ENCODE data around the gene HSPB9. TPM values are rescaled to one million over a fixed set of nuclear protein-coding genes. Genes with fewer than 3 reads are reported as not detected.

HSPB9 gene
- total RNA-seq, 1 donor from 2014 or later = not detected

DNA sequence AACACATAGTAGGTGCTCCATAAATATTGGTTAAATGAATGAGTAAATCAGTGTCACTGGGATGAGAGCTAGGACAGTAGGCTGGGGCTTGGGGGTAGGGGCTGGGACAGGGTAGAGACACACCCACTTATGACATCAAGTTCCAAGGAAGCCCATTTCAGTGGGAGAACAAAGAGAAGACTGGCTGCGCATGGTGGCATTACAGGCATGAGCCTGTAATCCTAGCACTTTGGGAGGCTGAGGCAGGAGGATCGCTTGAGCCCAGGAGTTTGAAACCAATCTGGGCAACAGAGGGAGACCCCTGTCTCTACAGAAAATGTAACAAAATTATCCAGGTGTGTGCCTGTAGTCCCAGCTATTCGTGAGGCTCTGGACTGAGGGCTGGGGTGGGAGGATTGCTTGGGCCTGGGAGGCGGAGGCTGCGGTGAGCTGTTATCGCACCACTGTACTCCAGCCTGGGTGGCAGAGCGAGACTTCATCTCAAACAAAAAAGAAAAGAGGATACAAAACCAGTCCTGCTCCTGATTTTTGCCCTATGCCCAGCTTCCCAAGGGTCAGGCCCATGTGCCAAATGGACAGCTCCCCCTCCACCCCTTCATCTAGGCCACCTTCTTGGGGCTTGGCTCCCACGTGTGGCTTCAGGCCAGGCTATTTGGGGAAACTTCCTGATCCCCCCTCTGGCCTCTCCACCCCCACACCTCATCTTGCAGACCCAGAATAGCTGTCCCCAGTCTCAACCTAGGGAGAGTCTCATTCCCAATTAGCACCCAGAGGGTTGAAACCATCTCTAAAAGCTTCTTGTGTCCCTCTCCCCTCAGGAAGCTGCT is 31.4 kb upstream of the HSPB9 start:
- H3K9me3 ChIP-seq (ENCODE audit: insufficient read depth, low read depth, low read length) = no peaks in the 10 kb centered on the region
- H3K27ac ChIP-seq (ENCODE audit: low read depth, low read length) = no peak overlapping the region
- H3K9ac ChIP-seq (ENCODE audit: low read length) = no peak overlapping the region
- H2AFZ ChIP-seq (ENCODE audit: low read depth, low read length) = no peak overlapping the region
- H3K4me1 ChIP-seq (ENCODE audit: insufficient read depth, low read length) = no peaks in the 10 kb centered on the region
- Mint-ChIP-seq H3K4me1 (ENCODE audit: low read depth, unreplicated experiment) (no peaks in the 10 kb centered on the region), H3K27ac (ENCODE audit: unreplicated experiment) (no peak overlapping the region), H3K27me3 (ENCODE audit: low read depth, unreplicated experiment) (peaks cover 42% of the 10 kb centered on the region), H3K4me3 (ENCODE audit: unreplicated experiment) (no peak overlapping the region), H3K36me3 (ENCODE audit: low read depth, unreplicated experiment) (no peaks in the 10 kb centered on the region), H3K9me3 (ENCODE audit: unreplicated experiment) (no peaks in the 10 kb centered on the region)
- TF ChIP-seq, protein P1, sequence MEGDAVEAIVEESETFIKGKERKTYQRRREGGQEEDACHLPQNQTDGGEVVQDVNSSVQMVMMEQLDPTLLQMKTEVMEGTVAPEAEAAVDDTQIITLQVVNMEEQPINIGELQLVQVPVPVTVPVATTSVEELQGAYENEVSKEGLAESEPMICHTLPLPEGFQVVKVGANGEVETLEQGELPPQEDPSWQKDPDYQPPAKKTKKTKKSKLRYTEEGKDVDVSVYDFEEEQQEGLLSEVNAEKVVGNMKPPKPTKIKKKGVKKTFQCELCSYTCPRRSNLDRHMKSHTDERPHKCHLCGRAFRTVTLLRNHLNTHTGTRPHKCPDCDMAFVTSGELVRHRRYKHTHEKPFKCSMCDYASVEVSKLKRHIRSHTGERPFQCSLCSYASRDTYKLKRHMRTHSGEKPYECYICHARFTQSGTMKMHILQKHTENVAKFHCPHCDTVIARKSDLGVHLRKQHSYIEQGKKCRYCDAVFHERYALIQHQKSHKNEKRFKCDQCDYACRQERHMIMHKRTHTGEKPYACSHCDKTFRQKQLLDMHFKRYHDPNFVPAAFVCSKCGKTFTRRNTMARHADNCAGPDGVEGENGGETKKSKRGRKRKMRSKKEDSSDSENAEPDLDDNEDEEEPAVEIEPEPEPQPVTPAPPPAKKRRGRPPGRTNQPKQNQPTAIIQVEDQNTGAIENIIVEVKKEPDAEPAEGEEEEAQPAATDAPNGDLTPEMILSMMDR (IDR thresholded peaks at IDR 0.05; ENCODE audit: insufficient read depth, low read depth, low read length) = no peak
- no peak for TF ChIP-seq EZH2 (IDR thresholded peaks at IDR 0.05; ENCODE audit: insufficient read depth, low read length)
- no peaks in the 10 kb centered on the region for H3K36me3 ChIP-seq (ENCODE audit: insufficient read depth, low read length)
- no peaks in the 10 kb centered on the region for H3K79me2 ChIP-seq (ENCODE audit: insufficient read depth, low read length)
- no peaks in the 10 kb centered on the region for H4K20me1 ChIP-seq (ENCODE audit: insufficient read depth, low read length)
- DNase-seq (ENCODE audit: low read depth) (no peak), FAIRE-seq (no peak)
- H3K4me2 ChIP-seq (ENCODE audit: low read length) = no peak overlapping the region
- no peak overlapping the region for H3K4me3 ChIP-seq (ENCODE audit: insufficient read depth, low read depth, low read length)
- H3K27me3 ChIP-seq (ENCODE audit: insufficient read depth, low read length) = peaks cover 13% of the 10 kb centered on the region

DNA sequence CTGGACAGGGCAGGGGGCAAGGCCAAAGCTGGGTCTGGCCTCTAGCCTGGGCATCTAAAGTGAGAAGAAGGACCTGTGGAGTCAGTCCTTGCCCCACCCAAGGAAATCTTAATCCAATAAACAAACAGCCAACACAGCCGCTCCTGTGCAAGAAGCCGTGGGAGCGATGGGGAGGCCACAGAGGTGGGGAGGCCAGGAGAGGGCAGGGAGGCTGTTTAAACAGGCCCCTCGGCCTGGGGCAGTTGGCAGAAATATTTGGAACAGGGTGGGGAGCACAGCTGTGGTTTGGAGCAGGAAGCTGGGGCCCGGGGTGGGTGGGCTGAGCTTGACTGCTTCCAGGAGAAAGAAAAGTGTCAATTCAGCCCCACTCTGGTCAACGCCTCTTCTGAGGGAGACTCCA is 29.7 kb upstream of the HSPB9 start:
- no peak for DNase-seq (ENCODE audit: low read depth)
- Mint-ChIP-seq H3K36me3 (ENCODE audit: low read depth, unreplicated experiment) (no peaks in the 10 kb centered on the region), H3K27ac (ENCODE audit: unreplicated experiment) (no peak overlapping the region), H3K4me1 (ENCODE audit: low read depth, unreplicated experiment) (no peaks in the 10 kb centered on the region), H3K4me3 (ENCODE audit: unreplicated experiment) (no peak overlapping the region), H3K27me3 (ENCODE audit: low read depth, unreplicated experiment) (peaks cover 55% of the 10 kb centered on the region), H3K9me3 (ENCODE audit: unreplicated experiment) (no peaks in the 10 kb centered on the region)
- Histone ChIP-seq H3K27ac (ENCODE audit: low read depth, low read length) (no peak overlapping the region), H3K36me3 (ENCODE audit: insufficient read depth, low read length) (no peaks in the 10 kb centered on the region), H3K9me3 (ENCODE audit: insufficient read depth, low read depth, low read length) (no peaks in the 10 kb centered on the region), H3K27me3 (ENCODE audit: insufficient read depth, low read length) (peaks cover 31% of the 10 kb centered on the region), H4K20me1 (ENCODE audit: insufficient read depth, low read length) (no peaks in the 10 kb centered on the region), H3K79me2 (ENCODE audit: insufficient read depth, low read length) (no peaks in the 10 kb centered on the region), H3K4me1 (ENCODE audit: insufficient read depth, low read length) (no peaks in the 10 kb centered on the region), H3K4me3 (ENCODE audit: insufficient read depth, low read depth, low read length) (no peak overlapping the region), H3K9ac (ENCODE audit: low read length) (no peak overlapping the region), H3K4me2 (ENCODE audit: low read length) (no peak overlapping the region), H2AFZ (ENCODE audit: low read depth, low read length) (no peak overlapping the region)
- no peak for FAIRE-seq
- no peak for TF ChIP-seq EZH2 (IDR thresholded peaks at IDR 0.05; ENCODE audit: insufficient read depth, low read length)
- TF ChIP-seq, protein P1 (IDR thresholded peaks at IDR 0.05; ENCODE audit: insufficient read depth, low read depth, low read length) = no peak
